H1 (cell line): ENCODE results near the gene PTCHD1. TPM values are rescaled to one million over a fixed set of nuclear protein-coding genes. Genes with fewer than 3 reads are reported as not detected.

ENCODE experiments used
- ASH2L ChIP-seq: fragments of 200-600, 300-600 bp; sonication (generic); IDR thresholded peaks from one replicate; pipeline ENCODE4 v1.7.1; 2017; ENCODE audit warnings: low read length
- BACH1 ChIP-seq: IDR thresholded peaks from 2 replicates; pipeline ENCODE4 v1.6.1; 2012; ENCODE audit warnings: low read length, improper control_type of control experiment
- CHD7 ChIP-seq: fragments of 300-600 bp; sonication (generic); IDR thresholded peaks from 2 replicates; pipeline ENCODE4 v1.7.1; 2012; ENCODE audit warnings: low read length, moderate library complexity, mild to moderate bottlenecking, inconsistent platforms; ENCODE audit not compliant: insufficient replicate concordance
- CTCF ChIP-seq, 3 experiments: IDR thresholded peaks; 1 replicate in 2 of 3; 2 replicates in 1 of 3; pipeline versions ENCODE4 v1.5.1 to v1.6.1; 2011; ENCODE audit warnings: low read length in 3 of 3, mild to moderate bottlenecking in 3 of 3, inconsistent platforms in 2 of 3, low read depth in 1 of 3, moderate library complexity in 1 of 3; ENCODE audit not compliant: insufficient read depth in 1 of 3; ENCODE audit errors: control extremely low read depth in 1 of 3
- FOSL1 ChIP-seq: IDR thresholded peaks from 2 replicates; pipeline ENCODE4 v1.6.1; 2011; ENCODE audit warnings: mild to moderate bottlenecking, low read depth, low read length, moderate library complexity; ENCODE audit not compliant: insufficient read depth
- POLR2AphosphoS5 ChIP-seq: IDR thresholded peaks from 2 replicates; pipeline ENCODE4 v1.6.1; 2011; ENCODE audit warnings: low read depth, low read length
- RAD21 ChIP-seq, 2 experiments: IDR thresholded peaks in 1 of 2; conservative IDR thresholded peaks in 1 of 2; 2 replicates each; pipeline ENCODE4 v1.6.1; 2011; ENCODE audit warnings: low read depth in 2 of 2, low read length in 2 of 2, improper control_type of control experiment in 1 of 2, inconsistent platforms in 1 of 2, mild to moderate bottlenecking in 1 of 2, moderate library complexity in 1 of 2
- RFX5 ChIP-seq: IDR thresholded peaks from 2 replicates; pipeline ENCODE4 v1.6.1; 2011; ENCODE audit warnings: low read depth, low read length, improper control_type of control experiment, borderline replicate concordance
- SP1 ChIP-seq: IDR thresholded peaks from 2 replicates; pipeline ENCODE4 v1.6.1; 2011; ENCODE audit warnings: low read depth, low read length
- YY1 ChIP-seq: IDR thresholded peaks from 2 replicates; pipeline ENCODE4 v1.6.1; 2011; ENCODE audit warnings: low read depth, mild to moderate bottlenecking, low read length
- polyA plus RNA-seq, 7 experiments: library from polyadenylated mRNA; depleted of rRNA in 3 of 7; stranded (reverse) in 5 of 7; unstranded in 2 of 7; fragments of >200 nt in 5 of 7; fragments of 200-250 nt in 2 of 7; gene quantifications; 1 replicate in 5 of 7; 2 replicates in 1 of 7; 4 replicates in 1 of 7; pipeline versions ENCODE4 v1.2.1 to v1.2.3, GENCODE V29; 2011 to 2013; ENCODE audit warnings: missing spikeins in 2 of 7, mixed read lengths in 2 of 7
- total RNA-seq: library from RNA; stranded (reverse); fragmentation: NEBNext Ultra II Directional; extraction: Animal tissue kit (Norgen Biotek cat#: 25700); gene quantifications from 2 replicates; pipeline ENCODE4 v1.2.1, GENCODE V29; 2021

PTCHD1 gene
- total and polyA plus RNA-seq, 2 of the 8 experiments (the other 6 are each of a cell fraction or from before 2014, with no cell fraction given) = 0.53 to 2.4 TPM

GRCh38 chrX:23369027-23369426 lies 34.4 kb downstream of the PTCHD1 start (continued):
- TF ChIP-seq CHD7 = no peak
- TF ChIP-seq SP1 = no peak
- no peak for TF ChIP-seq ASH2L
- TF ChIP-seq RFX5 = no peak
- no peak for TF ChIP-seq YY1
- TF ChIP-seq POLR2AphosphoS5 = no peak
- TF ChIP-seq RAD21 (IDR thresholded peaks at IDR 0.05 in 1 of 2, conservative IDR thresholded peaks at IDR 0.05 in 1 of 2; ENCODE audit: low read depth in 2 of 2, low read length in 2 of 2) = no peak
- TF ChIP-seq FOSL1 = no peak
- no peak for TF ChIP-seq BACH1
- no peak for TF ChIP-seq CTCF (IDR thresholded peaks at IDR 0.05; ENCODE audit: control extremely low read depth in 1 of 3, insufficient read depth in 1 of 3, low read depth in 1 of 3, low read length in 3 of 3)
